ENCODE measurements around the gene FKBP4. TPM values are rescaled to one million over a fixed set of nuclear protein-coding genes. Genes with fewer than 3 reads are reported as not detected.

The FKBP4 gene
- total RNA-seq, 1 donor from 2014 or later, result 57.5 TPM

DNA sequence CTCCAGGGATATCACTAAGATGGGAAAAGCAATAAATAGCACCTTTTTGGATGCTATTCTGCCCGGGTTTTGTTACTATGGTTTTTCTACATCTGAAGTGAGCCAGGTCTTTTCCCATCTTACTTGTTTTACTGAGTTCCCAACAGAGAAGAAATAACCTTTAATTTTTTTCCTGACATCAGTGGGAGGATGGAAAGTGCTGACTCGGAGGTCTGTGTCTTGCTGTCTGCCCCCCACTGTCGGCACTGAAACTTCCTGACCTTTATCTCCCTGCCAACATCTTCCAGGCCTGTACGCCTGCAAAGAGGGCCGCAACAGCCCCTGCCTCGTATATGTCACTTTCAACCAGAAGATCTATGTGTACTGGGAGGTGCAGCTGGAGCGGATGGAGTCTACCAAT, 28.7 kb downstream of the FKBP4 start:
- no peak for DNase-seq
- Mint-ChIP-seq H3K4me1 (ENCODE audit: low read depth, unreplicated experiment) (no peaks in the 10 kb centered on the region), H3K9me3 (ENCODE audit: unreplicated experiment) (no peaks in the 10 kb centered on the region), H3K27me3 (ENCODE audit: unreplicated experiment) (peaks cover 2% of the 10 kb centered on the region), H3K36me3 (ENCODE audit: unreplicated experiment) (peaks cover 3% of the 10 kb centered on the region), H3K27ac (ENCODE audit: unreplicated experiment) (no peak overlapping the region), H3K4me3 (ENCODE audit: unreplicated experiment) (no peak overlapping the region)
- TF ChIP-seq, protein P1, sequence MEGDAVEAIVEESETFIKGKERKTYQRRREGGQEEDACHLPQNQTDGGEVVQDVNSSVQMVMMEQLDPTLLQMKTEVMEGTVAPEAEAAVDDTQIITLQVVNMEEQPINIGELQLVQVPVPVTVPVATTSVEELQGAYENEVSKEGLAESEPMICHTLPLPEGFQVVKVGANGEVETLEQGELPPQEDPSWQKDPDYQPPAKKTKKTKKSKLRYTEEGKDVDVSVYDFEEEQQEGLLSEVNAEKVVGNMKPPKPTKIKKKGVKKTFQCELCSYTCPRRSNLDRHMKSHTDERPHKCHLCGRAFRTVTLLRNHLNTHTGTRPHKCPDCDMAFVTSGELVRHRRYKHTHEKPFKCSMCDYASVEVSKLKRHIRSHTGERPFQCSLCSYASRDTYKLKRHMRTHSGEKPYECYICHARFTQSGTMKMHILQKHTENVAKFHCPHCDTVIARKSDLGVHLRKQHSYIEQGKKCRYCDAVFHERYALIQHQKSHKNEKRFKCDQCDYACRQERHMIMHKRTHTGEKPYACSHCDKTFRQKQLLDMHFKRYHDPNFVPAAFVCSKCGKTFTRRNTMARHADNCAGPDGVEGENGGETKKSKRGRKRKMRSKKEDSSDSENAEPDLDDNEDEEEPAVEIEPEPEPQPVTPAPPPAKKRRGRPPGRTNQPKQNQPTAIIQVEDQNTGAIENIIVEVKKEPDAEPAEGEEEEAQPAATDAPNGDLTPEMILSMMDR (IDR thresholded peaks at IDR 0.05; ENCODE audit: partially characterized antibody, unreplicated experiment), result no peak

DNA sequence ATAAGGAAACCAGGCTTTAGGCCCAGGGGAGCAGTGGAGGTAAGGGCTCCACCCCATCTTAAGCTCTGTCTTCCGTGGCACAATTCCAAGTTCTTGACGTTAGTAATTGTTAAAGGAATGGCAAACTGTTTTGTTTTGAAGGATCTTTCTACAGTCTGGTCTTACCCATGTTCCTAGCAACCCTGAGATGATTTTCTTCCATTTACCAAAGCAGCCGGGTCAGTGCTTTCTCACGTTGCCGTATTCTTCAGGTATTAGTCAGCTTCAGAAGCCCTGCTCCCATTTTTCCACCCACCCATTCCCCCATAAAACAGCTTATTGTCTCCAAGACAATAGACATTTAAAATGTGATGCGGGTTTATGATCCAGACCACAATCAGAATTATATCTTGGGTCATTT, 29.8 kb downstream of the FKBP4 start:
- H3K27ac Mint-ChIP-seq (ENCODE audit: unreplicated experiment), result no peak overlapping the region
- H3K4me1 Mint-ChIP-seq (ENCODE audit: low read depth, unreplicated experiment), result no peaks in the 10 kb centered on the region
- TF ChIP-seq, protein P1 (IDR thresholded peaks at IDR 0.05; ENCODE audit: partially characterized antibody, unreplicated experiment), result no peak
- peaks cover 3% of the 10 kb centered on the region for H3K36me3 Mint-ChIP-seq (ENCODE audit: unreplicated experiment)
- no peak overlapping the region for H3K4me3 Mint-ChIP-seq (ENCODE audit: unreplicated experiment)
- H3K9me3 Mint-ChIP-seq (ENCODE audit: unreplicated experiment), result no peaks in the 10 kb centered on the region
- DNase-seq, result no peak
- H3K27me3 Mint-ChIP-seq (ENCODE audit: unreplicated experiment), result peaks cover under 1% of the 10 kb centered on the region

DNA sequence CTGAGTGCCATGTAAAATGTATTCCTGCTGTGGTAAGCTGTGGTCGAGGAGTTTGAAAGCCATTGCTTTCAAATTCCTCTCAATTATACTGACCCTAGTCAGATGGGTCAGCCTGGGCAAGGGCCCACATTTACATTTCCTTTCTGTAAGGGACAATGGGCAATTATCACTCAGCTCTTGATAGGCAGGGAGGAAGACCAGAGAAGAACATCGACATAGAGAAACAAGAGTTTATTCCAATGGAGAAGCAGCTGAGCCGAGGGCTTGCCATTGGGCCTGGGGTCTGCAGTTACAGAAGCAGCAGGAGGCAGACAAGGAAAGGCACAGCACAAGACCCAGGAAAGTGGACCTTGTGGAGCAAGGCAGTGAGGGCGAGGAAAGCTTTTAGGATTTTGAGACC, 30.4 kb downstream of the FKBP4 start:
- no peaks in the 10 kb centered on the region for H3K9me3 Mint-ChIP-seq (ENCODE audit: unreplicated experiment)
- TF ChIP-seq, protein P1 (IDR thresholded peaks at IDR 0.05; ENCODE audit: partially characterized antibody, unreplicated experiment), result no peak
- DNase-seq, result no peak
- H3K4me3 Mint-ChIP-seq (ENCODE audit: unreplicated experiment), result no peak overlapping the region
- H3K27me3 Mint-ChIP-seq (ENCODE audit: unreplicated experiment), result no peaks in the 10 kb centered on the region
- no peaks in the 10 kb centered on the region for H3K4me1 Mint-ChIP-seq (ENCODE audit: low read depth, unreplicated experiment)
- H3K27ac Mint-ChIP-seq (ENCODE audit: unreplicated experiment), result no peak overlapping the region
- peaks cover 5% of the 10 kb centered on the region for H3K36me3 Mint-ChIP-seq (ENCODE audit: unreplicated experiment)

DNA sequence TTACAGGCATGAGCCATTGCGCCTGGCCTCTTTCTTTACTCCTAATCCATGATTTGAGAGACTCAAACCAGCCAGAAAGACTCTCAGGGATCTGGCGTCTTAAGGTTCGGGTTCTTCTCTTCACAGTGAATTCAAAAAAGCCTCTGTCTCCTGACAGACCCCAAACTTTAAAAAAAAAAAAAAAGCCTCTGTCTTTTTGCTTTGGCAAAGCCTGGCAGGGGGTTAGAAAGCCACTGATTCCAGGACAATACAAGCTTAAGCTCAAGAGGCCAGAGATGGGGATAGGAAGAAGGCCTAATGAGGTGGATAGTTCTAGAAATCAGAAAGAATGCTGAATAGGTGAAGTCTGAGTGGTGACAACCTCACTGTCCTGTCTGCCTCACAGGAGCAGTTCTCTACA, 31.3 kb downstream of the FKBP4 start:
- TF ChIP-seq, protein P1 (IDR thresholded peaks at IDR 0.05; ENCODE audit: partially characterized antibody, unreplicated experiment), result no peak
- H3K27me3 Mint-ChIP-seq (ENCODE audit: unreplicated experiment), result no peaks in the 10 kb centered on the region
- peaks cover 8% of the 10 kb centered on the region for H3K36me3 Mint-ChIP-seq (ENCODE audit: unreplicated experiment)
- DNase-seq, result no peak
- H3K9me3 Mint-ChIP-seq (ENCODE audit: unreplicated experiment), result no peaks in the 10 kb centered on the region
- H3K4me1 Mint-ChIP-seq (ENCODE audit: low read depth, unreplicated experiment), result no peaks in the 10 kb centered on the region
- no peak overlapping the region for H3K27ac Mint-ChIP-seq (ENCODE audit: unreplicated experiment)
- H3K4me3 Mint-ChIP-seq (ENCODE audit: unreplicated experiment), result no peak overlapping the region

DNA sequence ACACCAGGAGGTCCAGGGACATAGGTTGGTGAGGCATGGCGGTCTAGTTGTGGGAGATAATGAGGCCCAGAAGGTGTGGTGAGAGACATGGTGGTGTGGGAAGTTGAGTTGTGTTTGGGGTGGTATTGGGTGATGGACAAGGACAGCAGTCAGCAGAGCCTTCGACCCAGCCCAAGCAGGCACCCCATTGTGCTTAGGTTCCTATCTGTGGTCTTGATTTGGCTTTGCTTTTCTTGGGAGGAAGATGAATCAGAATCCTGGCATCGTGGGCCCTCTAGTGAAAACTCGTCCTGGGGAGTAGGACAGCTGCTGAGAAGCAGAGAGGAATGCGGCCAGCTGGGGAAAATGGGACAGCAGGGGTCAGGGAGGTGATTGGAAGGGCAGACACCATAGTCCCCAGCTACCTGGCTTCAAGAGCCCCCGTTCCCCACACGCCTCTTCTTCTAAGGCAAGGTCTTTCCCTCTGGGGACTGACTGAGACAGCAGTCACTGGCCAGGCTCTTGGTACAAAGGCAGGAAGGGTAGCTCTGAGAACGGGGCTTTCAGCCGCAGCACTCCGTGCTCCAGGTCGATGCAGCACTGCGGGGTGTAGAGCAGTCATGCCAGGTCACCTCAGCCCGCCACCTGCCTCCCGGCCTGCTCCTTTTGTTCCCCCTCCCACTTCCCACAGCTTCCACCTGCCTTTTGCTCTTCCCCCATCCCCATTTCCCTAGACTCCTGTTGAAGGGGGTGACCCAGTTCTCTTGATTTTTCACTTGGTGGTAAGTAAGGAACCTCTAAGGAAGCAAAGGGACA, 32.1 kb downstream of the FKBP4 start:
- Mint-ChIP-seq H3K27ac (ENCODE audit: unreplicated experiment) (peak overlapping the region; percentile 28), H3K4me1 (ENCODE audit: low read depth, unreplicated experiment) (no peaks in the 10 kb centered on the region), H3K36me3 (ENCODE audit: unreplicated experiment) (peaks cover 14% of the 10 kb centered on the region), H3K4me3 (ENCODE audit: unreplicated experiment) (no peak overlapping the region), H3K9me3 (ENCODE audit: unreplicated experiment) (no peaks in the 10 kb centered on the region), H3K27me3 (ENCODE audit: unreplicated experiment) (peaks cover 2% of the 10 kb centered on the region)
- TF ChIP-seq, protein P1 (IDR thresholded peaks at IDR 0.05; ENCODE audit: partially characterized antibody, unreplicated experiment), result no peak
- DNase-seq, result no peak

Measured in glutamatergic neuron (in vitro differentiated cells).